Measurements from ENCODE around the gene DUSP7.
A peak's percentile ranks its signal among the peaks of the same experiment; 100 is the strongest.

GRCh38 chr3:52053307-52054304 is 2.8 kb downstream of the DUSP7 start:
- TF ChIP-seq POLR2A (IDR thresholded peaks at IDR 0.05) (no peak), CTCF (IDR thresholded peaks at IDR 0.05) (peak in 1 of 7 experiments; percentile 7)

Data from body of pancreas (tissue), 4 donors.